HG03378 (cell line): Measurements from ENCODE around the gene CAVIN2.
A peak's percentile ranks its signal among the peaks of the same experiment; 100 is the strongest.

Source experiments
- ATAC-seq: cut with Tn5 transposase; IDR thresholded peaks from one replicate; pipeline ENCODE4 v1.9.1; 2021; ENCODE audit warnings: mild to moderate bottlenecking, moderate library complexity; ENCODE audit not compliant: unreplicated experiment

Gene CAVIN2, protein sequence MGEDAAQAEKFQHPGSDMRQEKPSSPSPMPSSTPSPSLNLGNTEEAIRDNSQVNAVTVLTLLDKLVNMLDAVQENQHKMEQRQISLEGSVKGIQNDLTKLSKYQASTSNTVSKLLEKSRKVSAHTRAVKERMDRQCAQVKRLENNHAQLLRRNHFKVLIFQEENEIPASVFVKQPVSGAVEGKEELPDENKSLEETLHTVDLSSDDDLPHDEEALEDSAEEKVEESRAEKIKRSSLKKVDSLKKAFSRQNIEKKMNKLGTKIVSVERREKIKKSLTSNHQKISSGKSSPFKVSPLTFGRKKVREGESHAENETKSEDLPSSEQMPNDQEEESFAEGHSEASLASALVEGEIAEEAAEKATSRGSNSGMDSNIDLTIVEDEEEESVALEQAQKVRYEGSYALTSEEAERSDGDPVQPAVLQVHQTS

DNA sequence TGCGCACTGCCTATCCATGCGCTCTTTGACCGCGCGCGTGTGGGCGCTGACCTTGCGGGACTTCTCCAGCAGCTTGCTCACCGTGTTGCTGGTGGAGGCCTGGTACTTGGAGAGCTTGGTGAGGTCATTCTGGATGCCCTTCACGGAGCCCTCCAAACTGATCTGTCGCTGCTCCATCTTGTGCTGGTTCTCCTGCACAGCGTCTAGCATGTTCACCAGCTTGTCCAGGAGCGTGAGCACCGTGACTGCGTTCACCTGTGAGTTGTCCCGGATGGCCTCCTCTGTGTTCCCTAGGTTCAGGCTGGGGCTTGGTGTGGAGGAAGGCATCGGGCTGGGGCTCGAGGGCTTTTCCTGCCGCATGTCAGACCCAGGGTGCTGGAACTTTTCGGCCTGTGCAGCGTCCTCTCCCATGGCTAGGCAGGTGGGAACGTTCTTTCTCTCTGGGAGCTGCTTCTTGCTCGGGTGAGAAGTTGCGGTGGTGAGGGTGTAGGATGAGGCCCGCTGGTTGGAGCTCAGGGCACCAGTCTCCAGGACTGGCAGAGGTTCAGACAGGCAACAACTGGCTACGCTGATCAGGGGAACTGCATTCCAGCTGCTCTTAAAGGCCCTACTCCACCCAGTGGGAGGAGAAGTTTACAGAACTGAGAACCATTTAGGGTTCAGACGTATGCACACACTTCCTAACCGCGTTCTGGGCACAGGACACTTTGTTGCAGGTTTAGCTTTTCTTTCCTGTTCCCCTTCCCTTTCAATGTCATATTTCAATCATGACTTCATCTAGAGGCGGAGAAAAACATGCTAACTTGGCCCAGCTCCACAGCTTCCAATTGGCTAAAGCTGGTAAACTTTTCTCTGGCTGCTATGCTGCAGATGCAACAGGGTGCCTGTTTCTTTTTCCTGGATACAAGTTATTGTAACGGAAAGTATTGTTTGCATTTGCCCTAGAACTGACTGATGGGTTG lies at the start of gene CAVIN2:
TSS of gene CAVIN2 (minus strand) at position 574 of the 962 bp plus-strand sequence. CDS start at position 411, 163 bp downstream.
- peak; percentile 57 for ATAC-seq

DNA sequence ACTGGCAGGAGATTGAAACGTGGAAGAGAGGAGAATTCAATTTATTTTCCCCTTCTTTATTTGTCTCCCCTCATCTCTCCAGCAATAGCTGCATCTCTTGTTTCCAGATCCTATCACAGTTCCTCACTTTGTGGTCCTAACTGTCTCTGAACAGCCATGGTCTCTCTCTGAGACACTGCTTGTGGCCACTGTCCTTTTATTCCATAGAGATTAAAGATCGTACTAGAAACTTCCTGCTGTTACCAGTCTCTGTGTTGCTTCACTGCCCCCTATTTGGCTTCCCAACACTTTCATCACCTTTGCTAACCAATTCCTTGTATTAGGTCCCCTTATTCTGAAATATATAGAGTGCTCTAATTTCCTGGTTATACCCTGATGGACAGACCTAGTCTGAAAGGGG lies 48.9 kb upstream of the CAVIN2 start:
- no peak for ATAC-seq

DNA sequence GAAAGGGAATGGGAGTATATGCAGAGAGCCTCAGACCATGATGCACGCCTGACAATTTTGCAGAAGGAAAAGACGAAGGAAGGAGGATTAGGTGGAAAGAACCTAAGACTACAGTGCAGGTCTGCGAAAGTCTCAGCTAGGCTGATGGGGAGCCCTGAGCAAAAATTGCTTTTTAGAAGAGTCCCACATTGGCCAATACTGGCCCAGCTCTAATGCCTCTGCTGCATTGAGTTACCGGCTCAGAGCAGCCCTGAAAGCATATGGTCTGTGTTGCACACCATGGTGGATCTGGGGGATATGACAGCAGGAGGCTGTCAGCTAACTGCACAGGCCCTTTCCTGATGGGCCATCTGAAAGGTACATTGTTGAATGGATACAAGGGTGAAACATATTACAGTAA lies 48.3 kb upstream of the CAVIN2 start:
- no peak for ATAC-seq

DNA sequence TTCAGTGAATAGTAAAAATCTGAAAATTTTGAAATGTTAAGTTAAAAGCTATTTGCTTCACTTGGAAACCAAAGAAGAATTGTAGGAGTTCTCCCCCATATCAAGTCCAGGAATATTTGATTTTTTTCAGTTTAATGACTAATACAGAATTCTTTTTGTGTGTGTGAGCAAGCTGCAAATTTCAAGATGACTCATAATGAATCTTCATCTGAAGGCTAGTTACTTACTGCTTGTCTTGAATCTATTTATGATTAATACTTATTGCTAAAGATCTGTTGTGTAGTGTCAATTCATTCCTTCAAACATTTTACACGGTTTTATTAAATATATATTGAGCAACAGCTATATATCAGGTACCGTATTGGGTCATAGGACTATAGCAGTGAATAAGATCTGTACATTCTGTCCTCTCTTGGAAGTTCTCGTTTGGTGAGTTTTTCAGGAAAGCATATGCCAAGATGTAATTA lies 47.8 kb upstream of the CAVIN2 start:
- no peak for ATAC-seq

DNA sequence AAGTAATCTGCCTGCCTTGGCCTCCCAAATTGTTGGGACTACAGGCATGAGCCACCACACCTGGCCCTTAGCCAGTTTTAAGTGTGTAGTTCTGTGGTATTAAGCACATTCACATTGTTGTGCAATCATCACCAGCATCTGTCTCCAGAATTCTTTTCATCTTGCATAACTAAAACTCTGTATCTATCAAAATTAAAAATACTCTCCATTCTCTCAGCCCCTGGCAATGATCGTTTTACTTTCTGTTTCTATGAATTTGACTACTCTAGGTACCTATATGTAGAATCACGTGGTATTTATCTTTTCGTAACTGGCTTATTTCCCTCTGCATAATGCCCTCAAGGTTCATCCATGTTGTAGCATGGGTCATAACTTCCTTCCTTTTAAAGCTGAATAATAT lies 45.5 kb upstream of the CAVIN2 start:
- ATAC-seq, result no peak

DNA sequence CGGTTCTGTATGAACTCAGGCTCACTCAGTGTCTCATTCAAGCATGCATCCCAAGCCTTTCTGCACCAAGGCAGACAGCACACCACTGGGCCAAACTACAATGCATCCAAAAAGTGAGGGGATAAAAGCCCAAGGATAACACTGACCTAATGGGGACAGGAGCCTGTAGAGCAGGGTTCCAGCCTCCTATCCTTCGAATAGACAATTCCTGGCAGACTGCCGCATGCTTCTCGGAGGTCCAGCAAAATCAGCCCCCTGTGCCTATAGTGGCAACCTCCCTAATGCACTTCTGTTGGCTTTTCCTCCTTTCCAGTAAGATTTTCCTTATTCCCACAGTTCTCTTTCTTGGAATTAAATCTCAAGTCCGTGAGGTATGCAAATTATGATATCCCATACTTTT lies 44.8 kb upstream of the CAVIN2 start:
- ATAC-seq, result no peak

DNA sequence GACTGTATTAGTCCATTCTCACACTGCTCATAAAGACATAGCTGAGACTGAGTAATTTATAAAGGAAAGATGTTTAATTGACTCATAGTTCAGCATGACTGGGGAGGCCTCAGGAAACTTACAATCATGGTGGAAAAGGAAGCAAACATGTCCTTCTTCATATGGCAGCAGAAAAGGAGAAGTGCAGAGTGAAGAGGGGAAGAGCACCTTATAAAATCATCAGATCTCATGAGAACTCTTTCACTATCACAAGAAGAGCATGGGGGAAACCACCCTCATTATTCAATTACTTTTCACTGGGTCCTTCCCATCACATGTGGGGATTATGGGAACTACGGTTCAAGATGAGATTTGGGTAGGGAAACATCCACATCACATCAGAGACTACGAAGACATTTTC lies 43.0 kb upstream of the CAVIN2 start:
- ATAC-seq, result no peak

DNA sequence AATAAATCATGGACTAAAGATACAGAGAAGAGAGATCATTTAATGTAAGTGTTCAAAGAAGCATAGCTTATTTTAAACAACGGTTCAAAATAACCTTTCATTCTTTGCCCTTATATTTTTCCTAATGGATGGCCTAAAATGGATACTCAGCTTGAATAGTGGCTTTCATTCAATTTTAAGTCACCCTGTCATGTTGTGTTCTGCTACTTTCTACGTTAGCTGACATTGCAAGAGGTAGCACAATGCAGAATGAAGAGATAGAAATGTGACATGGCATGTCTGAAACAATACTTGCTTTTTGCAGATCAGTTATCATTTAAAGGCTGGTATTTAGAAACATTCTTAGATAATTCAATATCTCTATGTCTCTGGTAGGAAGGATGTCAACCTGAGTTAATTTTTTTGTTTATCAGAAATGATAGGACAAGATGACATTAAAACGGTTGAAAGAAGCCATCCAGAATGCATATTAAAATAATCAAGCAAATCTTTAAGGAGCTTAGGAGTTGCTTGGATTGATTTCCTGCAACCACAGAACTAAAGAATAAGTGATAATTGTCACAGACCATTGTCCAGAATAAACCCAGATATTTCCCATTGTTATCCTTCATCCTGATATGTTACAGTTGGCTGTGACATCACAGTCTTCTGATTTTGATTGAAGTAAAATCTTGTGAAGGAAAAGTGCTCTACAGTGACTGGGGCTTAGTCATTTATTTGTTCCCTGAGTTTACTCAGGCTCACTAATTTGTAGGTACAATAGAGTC lies 41.7 kb upstream of the CAVIN2 start:
- ATAC-seq, result no peak

DNA sequence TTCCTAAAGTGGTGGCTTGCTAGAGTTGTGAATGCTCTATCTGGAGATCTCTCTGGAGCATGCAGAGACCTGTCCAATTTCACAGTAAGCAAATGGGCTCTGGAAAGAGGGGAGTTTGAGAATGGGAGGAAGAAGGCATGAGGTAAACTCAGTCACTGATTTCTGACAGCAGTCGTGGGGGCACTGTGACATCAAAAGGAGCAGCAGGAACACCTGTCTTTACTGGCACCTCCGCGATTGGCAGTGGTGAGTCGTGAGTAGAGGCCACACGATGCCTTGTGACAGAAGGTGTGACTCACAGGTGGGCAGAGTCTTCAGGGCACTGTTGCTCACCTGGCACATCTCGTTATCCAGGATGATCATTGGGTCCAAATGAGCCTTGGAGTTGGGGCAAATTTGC lies 38.8 kb upstream of the CAVIN2 start:
- ATAC-seq, result no peak

DNA sequence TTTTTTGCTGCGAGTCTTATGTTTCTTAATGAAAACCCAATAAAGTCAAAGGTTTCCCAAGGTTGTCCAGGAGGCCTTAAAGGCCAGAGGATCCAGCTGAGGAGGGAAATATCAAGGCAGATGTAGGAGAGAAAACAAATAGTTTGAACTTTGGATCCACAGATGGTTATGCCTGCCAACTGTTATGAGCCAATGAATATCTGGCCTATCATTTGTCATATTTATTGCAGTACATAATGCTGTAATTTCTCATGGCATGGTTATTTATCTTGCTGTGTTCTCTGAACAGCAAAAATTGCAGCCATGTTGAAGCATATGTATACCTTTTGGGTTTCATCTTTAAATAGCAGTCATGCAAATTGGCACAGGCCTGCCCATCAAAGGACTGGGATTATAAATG lies 38.2 kb upstream of the CAVIN2 start:
- no peak for ATAC-seq

DNA sequence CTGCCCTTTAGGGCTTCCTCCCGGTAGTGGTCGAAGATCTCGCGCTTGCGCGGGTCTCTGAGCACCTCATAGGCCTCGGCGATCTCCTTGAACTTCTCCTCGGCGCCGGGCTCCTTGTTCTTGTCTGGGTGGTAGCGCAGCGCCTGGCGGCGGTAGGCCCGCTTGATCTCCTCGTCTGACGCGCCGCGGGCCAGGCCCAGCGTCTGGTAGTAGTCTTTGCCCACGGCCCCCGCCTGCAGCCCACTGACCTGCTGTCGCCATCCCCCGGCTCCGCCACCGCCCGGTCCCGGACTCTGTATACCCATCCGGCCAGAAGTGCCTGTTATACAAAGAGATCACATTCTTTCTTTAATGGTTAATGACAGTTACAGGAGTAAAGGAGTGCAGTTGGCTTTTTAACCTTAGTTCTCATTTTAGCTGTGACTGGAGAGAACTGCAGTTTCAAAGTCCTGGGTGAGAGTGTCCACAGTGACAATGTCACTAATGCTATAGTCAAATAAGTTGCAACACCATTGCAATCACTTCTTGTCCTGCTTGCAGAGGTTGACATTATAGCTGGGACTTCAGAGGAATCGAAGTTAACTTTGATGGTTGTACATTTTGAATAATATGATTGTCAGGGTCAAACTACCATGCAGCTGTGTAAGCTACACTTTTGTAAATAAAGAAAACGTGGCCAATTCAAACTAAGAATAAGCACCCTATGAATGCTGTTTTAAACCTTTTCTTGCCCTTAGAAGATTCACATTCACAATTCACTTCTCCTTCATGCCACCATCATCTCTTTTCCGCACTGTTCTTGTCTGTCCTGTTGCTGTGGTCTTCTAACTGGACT lies 35.3 kb upstream of the CAVIN2 start:
- ATAC-seq, result no peak

DNA sequence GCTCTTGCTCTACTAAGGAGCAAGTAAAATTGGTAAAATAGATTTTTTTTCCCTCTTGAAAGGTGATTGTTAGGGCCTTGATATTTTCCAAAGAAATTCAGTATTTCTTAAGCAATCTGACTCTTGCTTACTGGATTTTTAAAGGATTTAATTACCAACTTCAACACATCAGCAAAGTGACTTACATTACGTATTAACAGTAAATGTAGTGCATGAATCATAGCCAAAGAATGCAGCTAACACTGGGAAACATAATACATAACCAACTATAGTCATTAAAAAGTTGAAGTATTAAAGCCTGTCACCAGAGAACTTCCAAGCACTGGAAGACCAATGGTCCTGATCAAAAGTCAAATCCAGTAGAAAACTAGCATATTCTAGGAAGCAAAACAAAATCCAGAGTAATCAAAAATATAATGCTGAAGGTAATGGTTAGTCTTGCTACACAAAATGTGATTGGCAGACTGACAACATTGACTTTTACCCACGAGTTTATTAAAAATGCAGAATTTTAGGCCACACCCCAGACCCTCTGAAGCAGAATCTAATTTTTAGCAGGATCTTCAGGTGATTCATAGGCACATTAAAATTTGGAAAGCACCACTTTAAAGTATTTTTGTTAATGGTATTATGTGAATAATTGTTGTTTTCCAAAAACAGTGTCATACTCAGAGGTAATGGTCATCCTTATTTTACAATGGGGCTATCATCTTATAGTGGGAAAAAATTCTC lies 31.8 kb upstream of the CAVIN2 start:
- no peak for ATAC-seq

DNA sequence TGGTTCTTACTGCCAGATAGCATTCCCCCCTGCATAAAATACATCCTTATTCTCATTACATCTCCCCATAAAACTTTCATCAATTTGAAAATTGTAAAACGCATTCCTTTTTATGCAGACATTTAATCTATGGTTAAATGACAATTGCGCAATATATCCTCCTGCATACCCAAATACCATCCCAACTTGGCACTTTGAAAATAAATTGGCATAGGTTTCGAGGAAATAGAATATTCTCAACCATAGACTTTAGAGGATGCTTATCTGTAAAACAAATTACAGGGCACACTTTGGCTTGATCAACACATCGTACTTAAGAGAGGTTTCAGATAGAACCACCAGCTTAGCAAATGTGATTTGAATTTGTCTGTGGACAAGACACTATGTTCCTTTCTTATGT lies 31.0 kb upstream of the CAVIN2 start:
- no peak for ATAC-seq

DNA sequence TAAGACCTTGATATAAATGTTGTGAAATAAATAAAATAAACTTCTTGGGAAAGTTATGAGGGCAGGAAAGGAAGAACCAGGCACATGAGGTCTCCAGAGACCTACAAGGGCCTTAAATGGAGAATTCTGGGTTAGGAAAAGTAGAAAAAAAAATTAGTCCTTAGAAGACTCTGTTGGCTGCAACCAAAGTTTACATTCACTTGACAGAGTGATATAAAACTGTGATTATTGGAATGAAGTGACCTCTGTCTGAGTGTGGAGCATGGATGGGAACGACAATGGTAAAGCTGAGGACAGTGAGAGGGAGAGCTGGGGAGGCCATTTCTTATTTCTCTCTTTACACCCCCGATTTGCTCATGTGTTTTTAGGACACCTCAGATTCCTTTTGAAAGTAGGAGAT lies 29.0 kb upstream of the CAVIN2 start:
- no peak for ATAC-seq

DNA sequence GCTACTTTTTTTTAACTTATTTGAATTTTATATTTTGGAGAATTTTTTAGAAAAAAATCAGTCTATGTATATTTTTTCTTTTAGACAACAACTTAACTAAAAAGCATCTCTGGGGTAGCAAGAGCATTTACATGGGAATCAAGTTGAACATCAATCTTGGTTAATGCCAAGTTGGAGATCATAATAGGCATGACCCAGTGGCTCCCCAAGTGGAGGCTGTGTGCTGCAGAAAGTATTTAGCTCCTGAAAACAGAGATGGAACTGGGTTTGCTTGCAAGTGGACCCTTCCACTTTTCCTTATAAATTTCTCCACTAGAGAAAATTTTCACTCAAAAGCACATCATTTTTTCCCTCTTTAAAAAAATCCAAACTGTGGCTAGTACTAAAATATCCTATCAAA lies 23.9 kb upstream of the CAVIN2 start:
- ATAC-seq, result no peak

DNA sequence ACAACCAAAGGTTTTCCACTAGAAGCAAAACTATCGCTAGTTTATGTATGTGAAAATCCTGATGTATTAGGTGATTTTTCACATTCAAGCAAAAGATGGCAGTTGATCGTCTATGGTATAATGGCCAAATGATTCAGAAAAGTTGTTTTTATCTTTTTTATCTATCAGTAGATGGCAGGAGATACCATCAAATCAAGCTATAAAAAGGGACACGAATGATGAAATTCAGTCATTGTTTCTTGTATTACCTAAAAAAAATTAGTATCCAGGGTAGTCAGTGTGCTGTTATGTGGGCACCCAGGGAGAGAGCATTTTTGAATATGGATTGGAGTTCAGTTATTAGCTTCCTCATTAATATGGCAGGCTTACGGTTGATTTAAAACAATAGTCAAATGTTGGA lies 22.9 kb upstream of the CAVIN2 start:
- no peak for ATAC-seq

DNA sequence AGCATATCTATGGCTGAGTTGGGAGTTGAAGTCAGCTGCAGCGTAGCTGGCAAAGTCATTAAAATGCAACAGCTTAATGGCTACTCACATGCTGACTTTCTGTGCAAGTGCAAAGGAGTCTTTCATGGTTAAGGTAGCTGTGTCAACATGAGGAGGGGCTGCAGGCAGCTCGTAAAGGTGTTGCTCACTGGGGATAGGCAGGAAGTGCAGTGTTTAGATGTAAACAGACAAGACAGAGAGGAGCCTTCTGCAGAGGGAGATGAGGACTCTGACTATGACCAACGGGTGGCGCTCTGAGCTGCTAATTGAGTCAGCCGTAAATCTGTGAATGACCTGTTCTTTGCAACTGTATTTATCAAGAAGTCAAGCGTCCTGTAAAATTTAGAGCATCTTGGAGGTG lies 22.3 kb upstream of the CAVIN2 start:
- ATAC-seq, result no peak

DNA sequence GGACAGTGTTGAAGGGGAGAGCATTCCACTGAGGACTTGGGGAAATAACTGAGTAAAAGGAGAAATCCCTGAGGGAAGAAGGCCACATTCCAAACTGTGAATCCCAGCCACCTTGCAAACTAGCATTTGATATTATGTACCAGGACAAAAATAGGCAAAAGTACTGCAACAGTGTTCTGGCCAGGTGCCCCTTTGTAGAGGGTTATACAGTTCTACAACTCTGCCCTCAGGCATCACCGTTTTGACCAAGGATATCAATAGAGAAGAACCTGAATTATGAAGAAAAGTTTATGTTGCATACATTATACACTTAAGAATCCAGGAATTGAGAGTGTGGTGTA lies 20.6 kb upstream of the CAVIN2 start:
- ATAC-seq, result no peak

DNA sequence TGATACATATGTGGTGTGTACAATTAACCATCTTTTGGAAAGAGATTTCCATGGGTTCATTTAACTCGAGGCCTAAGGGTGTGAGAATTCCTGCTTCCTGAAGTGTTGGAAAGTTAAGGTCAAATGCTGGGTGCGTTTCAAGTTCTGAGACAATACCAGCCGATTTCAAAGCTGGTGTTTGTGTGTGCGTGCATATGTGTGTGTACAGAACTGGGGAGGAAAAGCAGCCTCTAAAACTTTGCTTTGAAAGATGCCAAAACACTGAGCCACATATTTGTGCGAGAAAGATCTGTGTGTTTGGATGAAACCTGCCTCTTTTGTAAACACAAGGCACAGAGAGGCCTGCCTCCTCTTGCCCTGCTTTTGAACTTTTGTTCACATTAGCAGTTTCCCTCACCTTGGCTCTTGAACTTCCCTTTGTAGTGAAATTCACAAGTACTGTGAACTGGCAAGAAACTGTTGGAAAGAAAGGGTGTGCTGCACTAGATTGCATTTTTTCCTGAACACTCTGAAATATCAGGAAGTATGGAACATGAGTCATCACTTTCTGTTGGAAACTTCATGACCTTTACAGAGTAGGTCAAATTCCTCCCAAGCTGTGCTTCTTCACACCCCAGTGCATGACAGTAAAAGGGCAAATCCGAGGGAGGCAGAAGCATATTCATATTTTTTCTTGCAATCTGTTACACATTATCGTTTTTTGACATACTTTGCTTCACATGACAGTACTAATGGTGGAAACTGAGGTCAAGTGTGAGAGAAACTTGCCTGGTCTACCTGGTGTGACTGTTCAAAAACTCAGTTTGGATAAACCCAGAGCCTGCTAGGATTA lies 20.0 kb upstream of the CAVIN2 start:
- ATAC-seq, result no peak
